Endodermal cell (in vitro differentiated cells): ENCODE results near the gene HEXIM1. TPM values are rescaled to one million over a fixed set of nuclear protein-coding genes. Genes with fewer than 3 reads are reported as not detected.
A peak's percentile ranks its signal among the peaks of the same experiment; 100 is the strongest.

ENCODE experiments used
- DNase-seq: peaks from one replicate; pipeline ENCODE4 v3.0.0-alpha.2; 2017
- H3K27ac ChIP-seq: 2 replicates; pipeline ENCODE4 v1.5.1; 2013; ENCODE audit warnings: mild to moderate bottlenecking, low read depth, low read length, moderate library complexity
- H3K27me3 ChIP-seq: 2 replicates; pipeline ENCODE4 v1.6.1; 2013; ENCODE audit warnings: mild to moderate bottlenecking, low read length, moderate library complexity; ENCODE audit not compliant: insufficient read depth, control insufficient read depth, poor library complexity, severe bottlenecking
- H3K36me3 ChIP-seq: 2 replicates; pipeline ENCODE4 v1.7.0; 2013; ENCODE audit warnings: mild to moderate bottlenecking, low read length, moderate library complexity; ENCODE audit not compliant: control insufficient read depth, insufficient read depth
- H3K4me1 ChIP-seq: one replicate; pipeline ENCODE4 v1.7.0; 2013; ENCODE audit warnings: low read length; ENCODE audit not compliant: control insufficient read depth, insufficient read depth
- H3K4me3 ChIP-seq: 2 replicates; pipeline ENCODE4 v1.5.1; 2013; ENCODE audit warnings: mild to moderate bottlenecking, low read length, moderate library complexity
- H3K9ac ChIP-seq: 2 replicates; pipeline ENCODE4 v1.6.1; 2013; ENCODE audit warnings: mild to moderate bottlenecking, low read length, moderate library complexity; ENCODE audit not compliant: poor library complexity, severe bottlenecking; ENCODE audit errors: extremely low read depth
- H3K9me3 ChIP-seq: 2 replicates; pipeline ENCODE4 v1.6.1; 2013; ENCODE audit warnings: mild to moderate bottlenecking, low read length, moderate library complexity; ENCODE audit not compliant: control insufficient read depth
- H3K27ac Mint-ChIP-seq: 2 replicates; pipeline ENCODE4 v1.8.0; 2020; ENCODE audit warnings: mixed read lengths
- H3K27me3 Mint-ChIP-seq: 2 replicates; pipeline ENCODE4 v1.8.0; 2021; ENCODE audit warnings: mild to moderate bottlenecking, mixed read lengths; ENCODE audit not compliant: insufficient read depth
- H3K36me3 Mint-ChIP-seq: 2 replicates; pipeline ENCODE4 v1.8.0; 2020; ENCODE audit warnings: low read depth, mixed read lengths
- H3K4me1 Mint-ChIP-seq: 2 replicates; pipeline ENCODE4 v1.8.0; 2020; ENCODE audit warnings: mixed read lengths
- H3K4me3 Mint-ChIP-seq: 2 replicates; pipeline ENCODE4 v1.8.0; 2020; ENCODE audit warnings: mild to moderate bottlenecking, moderate library complexity, mixed read lengths
- H3K9me3 Mint-ChIP-seq: 2 replicates; pipeline ENCODE4 v1.8.0; 2020; ENCODE audit warnings: mild to moderate bottlenecking, mixed read lengths
- WGBS, 2 experiments: methylation state at CpG; one replicate each; pipeline versions ENCODE4 v1.1.5 to v1.1.7; 2013; ENCODE audit warnings: missing lambda C conversion rate in 2 of 2, mixed read lengths in 1 of 2; ENCODE audit not compliant: insufficient coverage in 1 of 2, insufficient read length in 1 of 2; 5-methylcytosine and 5-hydroxymethylcytosine counted together
- total RNA-seq, 2 donors: library from RNA; stranded (reverse); fragmentation: NEBNext Ultra II Directional in 1 of 2; extraction: Animal tissue kit (Norgen Biotek cat#: 25700) in 1 of 2; gene quantifications; 2 replicates in 1 of 2; 3 replicates in 1 of 2; pipeline ENCODE4 v1.2.1, GENCODE V29; 2021
- TF ChIP-seq, protein P1 (sequence below): fragments of 200-600 bp; sonication (generic); conservative IDR thresholded peaks from 2 replicates; pipeline ENCODE4 v1.5.0; 2021; ENCODE audit warnings: antibody characterized with exemption, mild to moderate bottlenecking

HEXIM1 gene
- total RNA-seq, 2 donors from 2014 or later, result 37.0 to 39.2 TPM

DNA sequence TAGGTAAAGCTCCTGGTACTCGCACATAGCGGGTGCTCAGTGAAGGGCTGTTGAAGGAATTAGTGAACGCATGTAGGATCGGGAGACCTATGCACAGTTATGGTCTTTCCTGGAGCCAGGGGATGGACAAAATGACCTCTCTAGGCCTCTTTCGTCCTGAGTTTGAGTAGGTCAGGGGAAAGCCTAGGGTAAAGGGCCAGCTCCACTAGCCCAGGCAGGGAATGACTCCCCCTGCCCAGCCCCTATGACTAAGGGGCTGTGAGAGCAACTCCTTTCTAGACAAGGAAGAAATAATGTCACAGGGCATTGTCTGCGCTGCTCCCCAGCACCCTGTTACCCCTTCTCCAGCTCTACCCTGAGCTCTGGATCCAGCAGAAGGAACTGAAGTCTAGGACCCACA is 48.8 kb downstream of the HEXIM1 start:
- H3K4me1 ChIP-seq, result peaks cover 7% of the 10 kb centered on the region
- H3K36me3 ChIP-seq, result no peaks in the 10 kb centered on the region
- no peaks in the 10 kb centered on the region for H3K9me3 Mint-ChIP-seq
- peak; percentile 64 for DNase-seq
- H3K27me3 Mint-ChIP-seq, result no peaks in the 10 kb centered on the region
- H3K4me1 Mint-ChIP-seq, result peaks cover 12% of the 10 kb centered on the region
- no peaks in the 10 kb centered on the region for H3K9me3 ChIP-seq
- H3K27ac ChIP-seq, result peak overlapping the region; percentile 3
- no peak overlapping the region for H3K4me3 ChIP-seq
- peak overlapping the region; percentile 24 for H3K4me3 Mint-ChIP-seq
- TF ChIP-seq, protein P1, sequence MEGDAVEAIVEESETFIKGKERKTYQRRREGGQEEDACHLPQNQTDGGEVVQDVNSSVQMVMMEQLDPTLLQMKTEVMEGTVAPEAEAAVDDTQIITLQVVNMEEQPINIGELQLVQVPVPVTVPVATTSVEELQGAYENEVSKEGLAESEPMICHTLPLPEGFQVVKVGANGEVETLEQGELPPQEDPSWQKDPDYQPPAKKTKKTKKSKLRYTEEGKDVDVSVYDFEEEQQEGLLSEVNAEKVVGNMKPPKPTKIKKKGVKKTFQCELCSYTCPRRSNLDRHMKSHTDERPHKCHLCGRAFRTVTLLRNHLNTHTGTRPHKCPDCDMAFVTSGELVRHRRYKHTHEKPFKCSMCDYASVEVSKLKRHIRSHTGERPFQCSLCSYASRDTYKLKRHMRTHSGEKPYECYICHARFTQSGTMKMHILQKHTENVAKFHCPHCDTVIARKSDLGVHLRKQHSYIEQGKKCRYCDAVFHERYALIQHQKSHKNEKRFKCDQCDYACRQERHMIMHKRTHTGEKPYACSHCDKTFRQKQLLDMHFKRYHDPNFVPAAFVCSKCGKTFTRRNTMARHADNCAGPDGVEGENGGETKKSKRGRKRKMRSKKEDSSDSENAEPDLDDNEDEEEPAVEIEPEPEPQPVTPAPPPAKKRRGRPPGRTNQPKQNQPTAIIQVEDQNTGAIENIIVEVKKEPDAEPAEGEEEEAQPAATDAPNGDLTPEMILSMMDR, result no peak
- no peaks in the 10 kb centered on the region for H3K27me3 ChIP-seq
- 69 to 77% methylated on average over 4 to 6 of the region's 6 CpGs for WGBS, 2 experiments
- H3K27ac Mint-ChIP-seq, result peak overlapping the region; percentile 85
- H3K9ac ChIP-seq, result no peak overlapping the region
- H3K36me3 Mint-ChIP-seq, result no peaks in the 10 kb centered on the region

DNA sequence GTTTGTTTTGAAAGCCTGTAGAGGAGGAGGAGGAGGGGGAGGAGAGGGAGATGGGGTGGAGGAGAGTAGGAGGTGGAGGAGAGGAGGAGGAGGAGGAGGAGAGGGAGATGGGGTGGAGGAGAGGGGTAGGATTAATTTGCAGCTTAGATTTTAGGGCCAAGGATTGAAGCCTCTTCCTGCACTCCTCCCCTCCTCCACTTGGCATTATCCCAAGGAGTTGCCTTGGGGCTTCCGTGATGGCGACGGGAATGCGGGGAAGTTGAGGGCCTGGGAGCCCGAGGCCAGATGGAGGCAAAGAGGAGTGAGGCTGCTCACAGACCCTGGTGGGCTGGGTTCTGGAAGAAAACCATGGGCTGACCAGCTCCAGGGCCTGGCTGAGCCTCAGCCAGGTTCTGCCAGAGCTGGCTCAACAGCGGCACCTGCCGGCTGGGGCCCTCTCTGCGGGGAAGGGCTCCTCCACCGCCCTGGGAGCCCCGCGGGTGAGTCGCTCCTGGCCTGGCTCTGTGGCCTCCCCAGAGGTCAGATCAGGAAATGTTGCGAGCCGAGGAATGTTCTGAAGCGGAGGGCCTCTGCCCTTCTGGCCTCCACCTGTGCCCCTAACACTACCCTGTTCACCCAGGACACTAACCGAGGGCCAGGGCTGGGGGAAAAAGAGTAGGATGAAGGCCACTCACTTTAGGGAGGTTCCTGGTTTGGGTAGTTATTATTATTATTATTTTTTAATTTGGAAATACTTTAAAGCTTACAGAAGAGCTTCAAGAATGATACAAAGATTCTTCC is 49.5 kb downstream of the HEXIM1 start:
- Mint-ChIP-seq H3K36me3 (no peaks in the 10 kb centered on the region), H3K4me1 (peaks cover 12% of the 10 kb centered on the region), H3K27me3 (no peaks in the 10 kb centered on the region), H3K27ac (peak overlapping the region; percentile 85), H3K4me3 (peak overlapping the region; percentile 24), H3K9me3 (no peaks in the 10 kb centered on the region)
- TF ChIP-seq, protein P1, result peak; percentile 100
- DNase-seq, result peak; percentile 100
- Histone ChIP-seq H3K9me3 (no peaks in the 10 kb centered on the region), H3K27ac (peak overlapping the region; percentile 3), H3K4me1 (peaks cover 7% of the 10 kb centered on the region), H3K27me3 (no peaks in the 10 kb centered on the region), H3K36me3 (no peaks in the 10 kb centered on the region), H3K9ac (no peak overlapping the region), H3K4me3 (no peak overlapping the region)
- WGBS, 2 experiments, result 0 to 4% methylated on average over 1 to 15 of the region's 16 CpGs

DNA sequence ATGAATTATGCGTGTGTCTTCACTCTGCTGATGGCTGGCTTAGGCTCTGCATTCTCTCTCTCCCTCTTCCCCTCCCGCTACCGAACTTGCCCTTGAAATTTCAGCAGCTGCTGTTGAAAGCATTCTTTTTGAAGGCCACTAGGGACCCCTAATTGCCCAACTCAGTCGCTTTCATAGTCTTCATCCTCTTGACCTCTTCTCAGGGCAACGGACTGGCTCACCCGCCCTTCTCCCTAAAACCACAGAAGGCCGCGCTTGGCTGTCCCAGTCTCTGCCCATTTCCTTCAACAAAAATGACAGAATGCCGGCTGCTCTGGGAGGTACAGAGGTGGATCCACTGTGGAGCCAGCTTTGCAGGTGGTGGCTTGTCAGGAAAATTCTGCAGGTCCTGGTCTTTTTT is 52.4 kb downstream of the HEXIM1 start:
- 71 to 75% methylated on average over 5 to 9 of the region's 9 CpGs for WGBS, 2 experiments
- H3K4me1 ChIP-seq, result peaks cover 7% of the 10 kb centered on the region
- Mint-ChIP-seq H3K4me1 (peaks cover 18% of the 10 kb centered on the region), H3K4me3 (no peak overlapping the region), H3K9me3 (no peaks in the 10 kb centered on the region), H3K27ac (no peak overlapping the region), H3K27me3 (peaks cover 2% of the 10 kb centered on the region), H3K36me3 (no peaks in the 10 kb centered on the region)
- TF ChIP-seq, protein P1, result peak; percentile 54
- peak; percentile 74 for DNase-seq
- H3K9ac ChIP-seq, result no peak overlapping the region
- H3K9me3 ChIP-seq, result no peaks in the 10 kb centered on the region
- no peaks in the 10 kb centered on the region for H3K36me3 ChIP-seq
- no peak overlapping the region for H3K4me3 ChIP-seq
- H3K27me3 ChIP-seq, result no peaks in the 10 kb centered on the region
- H3K27ac ChIP-seq, result no peak overlapping the region
